Upper lobe of left lung (tissue), 6 donors: Measurements from ENCODE around the gene SLC22A12. TPM values are rescaled to one million over a fixed set of nuclear protein-coding genes. Genes with fewer than 3 reads are reported as not detected.

Experiments used
- ATAC-seq, 2 donors: fragments of 200-7000 bp; cut with Tn5 transposase; one replicate each; pipeline ENCODE4 v1.9.1; 2022; ENCODE audit warnings: mild to moderate bottlenecking in 2 of 2, moderate library complexity in 2 of 2; ENCODE audit not compliant: low FRiP score in 2 of 2
- DNase-seq, 2 donors: peaks; one replicate each; pipeline ENCODE4 v3.0.0-alpha.2; 2019 to 2020
- H3K27ac ChIP-seq, 4 donors: fragments of 200-600 bp; sonication (generic); one replicate each; pipeline ENCODE4 v1.5.1; 2016 to 2019
- H3K27me3 ChIP-seq, 4 donors: fragments of 200-600 bp; sonication (generic); one replicate each; pipeline ENCODE4 v1.5.1; 2017 to 2019
- H3K36me3 ChIP-seq, 4 donors: fragments of 200-600 bp; sonication (generic); one replicate each; pipeline ENCODE4 v1.5.1; 2016 to 2019
- H3K4me1 ChIP-seq, 4 donors: fragments of 200-600 bp; sonication (generic); one replicate each; pipeline ENCODE4 v1.5.1; 2018 to 2019
- H3K4me3 ChIP-seq, 4 donors: fragments of 200-600 bp; sonication (generic); one replicate each; pipeline ENCODE4 v1.5.1; 2017 to 2019; ENCODE audit warnings: mild to moderate bottlenecking in 2 of 4, moderate library complexity in 1 of 4
- H3K9me3 ChIP-seq, 4 donors: fragments of 200-600 bp; sonication (generic); one replicate each; pipeline ENCODE4 v1.5.1; 2018 to 2019
- CTCF ChIP-seq, 6 experiments: fragments of 450-650 bp in 4 of 6; fragments of 200-600 bp in 2 of 6; sonication (generic) in 2 of 6; IDR thresholded peaks; one replicate each; pipeline ENCODE4 v1.5.1; 2016 to 2019; ENCODE audit warnings: antibody characterized with exemption in 6 of 6
- EP300 ChIP-seq, 4 donors: sonication (generic); formaldehyde crosslinking; IDR thresholded peaks; one replicate each; pipeline ENCODE4 v1.5.1; 2017; ENCODE audit warnings: antibody characterized with exemption in 4 of 4, control low read depth in 2 of 4
- POLR2A ChIP-seq, 4 donors: fragments of 450-650 bp; IDR thresholded peaks; one replicate each; pipeline ENCODE4 v1.5.1; 2016 to 2017; ENCODE audit warnings: antibody characterized with exemption in 4 of 4, mild to moderate bottlenecking in 2 of 4
- POLR2AphosphoS5 ChIP-seq, 2 donors: sonication (generic); formaldehyde crosslinking; IDR thresholded peaks; one replicate each; pipeline ENCODE4 v1.5.1; 2017; ENCODE audit warnings: antibody characterized with exemption in 2 of 2
- WGBS, 2 donors: methylation state at CpG; one replicate each; pipeline ENCODE4 v1.1.5; 2017 to 2018; 5-methylcytosine and 5-hydroxymethylcytosine counted together
- total RNA-seq, 6 donors: library from RNA; depleted of rRNA in 4 of 6; stranded (reverse); fragments of >200 nt in 4 of 6; gene quantifications; one replicate each; pipeline versions ENCODE4 v1.1.0 to v1.2.1, GENCODE V29; 2016 to 2021
- donor health status: DM: no; HTN: no; CAD: no; lungs with moderate emphysema.
- donor health status: DM: no; HTN: yes; CAD: no; lungs with severe emphysema.

Gene SLC22A12
- total RNA-seq, result not detected

GRCh38 chr11:64590763-64591221, at the start of gene SLC22A12:
Gene SLC22A12 (plus strand): TSS chr11:64591220. CDS start chr11:64591557, 337 bp downstream.
- peak in 1 of 2 donors; percentile 62 for DNase-seq
- peak in 1 of 2 donors; percentile 25 for ATAC-seq

GRCh38 chr11:64542172-64543125, 48.6 kb upstream of the SLC22A12 start:
- TF ChIP-seq POLR2A (IDR thresholded peaks at IDR 0.05) (no peak), EP300 (IDR thresholded peaks at IDR 0.05) (no peak), POLR2AphosphoS5 (IDR thresholded peaks at IDR 0.05) (no peak), CTCF (IDR thresholded peaks at IDR 0.05) (no peak)
- Histone ChIP-seq H3K27ac (no peak overlapping the region), H3K9me3 (no peaks in the 10 kb centered on the region), H3K27me3 (no peaks in the 10 kb centered on the region), H3K4me1 (peaks cover 0 to 5% (median 0%) of the 10 kb centered on the region in 4 donors), H3K36me3 (no peaks in the 10 kb centered on the region), H3K4me3 (no peak overlapping the region)
- 80 to 91% methylated on average over 27 to 34 of the region's 35 CpGs for WGBS, 2 donors
- DNase-seq (peak in 1 of 2 donors; percentile 76), ATAC-seq (no peak)

More at GRCh38 chr11:64590763-64591221, at the start of gene SLC22A12:
- Histone ChIP-seq H3K27me3 (no peaks in the 10 kb centered on the region), H3K9me3 (peaks cover 0 to 14% (median 9%) of the 10 kb centered on the region in 4 donors), H3K27ac (no peak within 1 kb of the TSS), H3K4me3 (no peak within 1 kb of the TSS), H3K4me1 (no peaks in the 10 kb centered on the region), H3K36me3 (no peaks in the 10 kb centered on the region)
- TF ChIP-seq POLR2AphosphoS5 (IDR thresholded peaks at IDR 0.05) (no peak), CTCF (IDR thresholded peaks at IDR 0.05) (no peak), POLR2A (IDR thresholded peaks at IDR 0.05) (no peak), EP300 (IDR thresholded peaks at IDR 0.05) (no peak)
- WGBS, 2 donors, result 60 to 89% methylated on average over 9 to 14 of the region's 14 CpGs

GRCh38 chr11:64543818-64544217, 47.2 kb upstream of the SLC22A12 start:
- TF ChIP-seq POLR2A (IDR thresholded peaks at IDR 0.05), result no peak
- no peak for TF ChIP-seq POLR2AphosphoS5 (IDR thresholded peaks at IDR 0.05)
- no peak for TF ChIP-seq EP300 (IDR thresholded peaks at IDR 0.05)
- no peak for TF ChIP-seq CTCF (IDR thresholded peaks at IDR 0.05)
- Histone ChIP-seq H3K36me3 (no peaks in the 10 kb centered on the region), H3K27ac (no peak overlapping the region), H3K27me3 (no peaks in the 10 kb centered on the region), H3K9me3 (no peaks in the 10 kb centered on the region), H3K4me3 (no peak overlapping the region), H3K4me1 (peaks cover 0 to under 1% (median 0%) of the 10 kb centered on the region in 4 donors)
- DNase-seq, result no peak
- ATAC-seq, result no peak

- no peaks in the 10 kb centered on the region for H3K36me3 ChIP-seq
- H3K4me1 ChIP-seq, result no peaks in the 10 kb centered on the region
- DNase-seq (no peak), ATAC-seq (no peak)
- no peaks in the 10 kb centered on the region for H3K27me3 ChIP-seq
- no peak overlapping the region for H3K27ac ChIP-seq
- TF ChIP-seq POLR2A (IDR thresholded peaks at IDR 0.05), result no peak
- TF ChIP-seq POLR2AphosphoS5 (IDR thresholded peaks at IDR 0.05), result no peak
- TF ChIP-seq CTCF (IDR thresholded peaks at IDR 0.05), result no peak
- no peak for TF ChIP-seq EP300 (IDR thresholded peaks at IDR 0.05)
- no peaks in the 10 kb centered on the region for H3K9me3 ChIP-seq
- 90 to 91% methylated on average over 2 of the region's 2 CpGs for WGBS, 2 donors
- H3K4me3 ChIP-seq, result no peak overlapping the region
Measured at GRCh38 chr11:64544616-64545296, 46.3 kb upstream of the SLC22A12 start.
